Stomach (tissue), 9 donors: ENCODE data around the gene ATP11A. TPM values are rescaled to one million over a fixed set of nuclear protein-coding genes. Genes with fewer than 3 reads are reported as not detected.

Experiments used
- DNase-seq, 2 donors: peaks; one replicate each; pipeline versions ENCODE4 v3.0.0 to v3.0.0-alpha.2; 2013 to 2019
- H3K27ac ChIP-seq, 5 donors: fragments of 200-600 bp in 4 of 5; sonication (generic) in 4 of 5; one replicate each; pipeline ENCODE4 v1.5.1; 2013 to 2019; ENCODE audit warnings: mild to moderate bottlenecking in 1 of 5, moderate library complexity in 1 of 5
- H3K27me3 ChIP-seq, 3 donors: fragments of 200-600 bp; sonication (generic); one replicate each; pipeline ENCODE4 v1.5.1; 2017 to 2019; ENCODE audit warnings: mixed run types in 1 of 3
- H3K36me3 ChIP-seq, 4 donors: fragments of 200-600 bp; sonication (generic); 1 replicate in 3 of 4; 2 replicates in 1 of 4; pipeline ENCODE4 v1.5.1; 2016 to 2019
- H3K4me1 ChIP-seq, 4 donors: fragments of 200-600 bp; sonication (generic); one replicate each; pipeline ENCODE4 v1.5.1; 2016 to 2019
- H3K4me3 ChIP-seq, 4 donors: fragments of 200-600 bp; sonication (generic) in 3 of 4; one replicate each; pipeline ENCODE4 v1.5.1; 2016 to 2019; ENCODE audit warnings: mild to moderate bottlenecking in 1 of 4
- H3K9me3 ChIP-seq, 4 donors: fragments of 200-600 bp; sonication (generic); one replicate each; pipeline ENCODE4 v1.5.1; 2016 to 2019
- CTCF ChIP-seq, 7 experiments: fragments of 450-650 bp in 4 of 7; fragments of 200-600 bp in 3 of 7; sonication (generic) in 3 of 7; IDR thresholded peaks; one replicate each; pipeline ENCODE4 v1.5.1; 2016 to 2019; ENCODE audit warnings: antibody characterized with exemption in 7 of 7, control low read depth in 2 of 7, mild to moderate bottlenecking in 1 of 7
- EP300 ChIP-seq: sonication (generic); formaldehyde crosslinking; IDR thresholded peaks from one replicate; pipeline ENCODE4 v1.6.1; 2017; ENCODE audit warnings: antibody characterized with exemption
- POLR2A ChIP-seq, 4 donors: fragments of 450-650 bp; IDR thresholded peaks; one replicate each; pipeline ENCODE4 v1.6.1; 2016; ENCODE audit warnings: antibody characterized with exemption in 4 of 4, control low read depth in 2 of 4, mild to moderate bottlenecking in 1 of 4, moderate library complexity in 1 of 4
- POLR2AphosphoS5 ChIP-seq, 3 donors: sonication (generic); formaldehyde crosslinking; IDR thresholded peaks; one replicate each; pipeline ENCODE4 v1.6.1; 2016; ENCODE audit warnings: antibody characterized with exemption in 3 of 3
- WGBS, 5 donors: extraction: QIAGEN DNeasy Blood & Tissue Kit in 3 of 5; methylation state at CpG; one replicate each; pipeline versions ENCODE4 v1.1.5 to v1.1.7; 2013 to 2018; 5-methylcytosine and 5-hydroxymethylcytosine counted together
- intact Hi-C: fragments of 100-400 bp; cut with DNase I; formaldehyde crosslinking; loops from one replicate; pipeline ENCODE4 v1.15.1; 2023; ENCODE audit warnings: low total_unique reads
- polyA plus RNA-seq, 3 donors: library from polyadenylated mRNA; stranded (reverse); fragments of 200-250 nt; gene quantifications; one replicate each; pipeline ENCODE4 v1.2.3, GENCODE V29; 2013
- total RNA-seq, 5 donors: library from RNA; depleted of rRNA; stranded (reverse); fragments of >200 nt; gene quantifications; one replicate each; pipeline versions ENCODE4 v1.1.0 to v1.2.3, GENCODE V29; 2014 to 2016
- donor health status: healthy with polysubstance abuse.
- donor health status: Bipolar disorder and iron deficiency.
- donor health status: healthy.

Gene ATP11A
- total and polyA plus RNA-seq, 8 donors = 1.1 to 70.9 (median 12.3) TPM

GRCh38 chr13:112833551-112834257 lies 143.9 kb downstream of the ATP11A start:
- Histone ChIP-seq H3K4me1 (peaks cover 0 to 15% (median 8%) of the 10 kb centered on the region in 4 donors), H3K27ac (no peak overlapping the region), H3K27me3 (no peaks in the 10 kb centered on the region), H3K9me3 (no peaks in the 10 kb centered on the region), H3K4me3 (no peak overlapping the region), H3K36me3 (peaks cover 33 to 93% (median 90%) of the 10 kb centered on the region in 4 donors)
- intact Hi-C loops = no loop called here
- no peak for TF ChIP-seq CTCF (IDR thresholded peaks at IDR 0.05)
- no peak for DNase-seq
- WGBS, 5 donors = 92 to 96% (median 95%) methylated on average over 24 to 25 of the region's 25 CpGs

GRCh38 chr13:112835344-112835743 lies 145.5 kb downstream of the ATP11A start:
- intact Hi-C loops = no loop called here
- H3K27ac ChIP-seq = no peak overlapping the region
- TF ChIP-seq POLR2A (IDR thresholded peaks at IDR 0.05) (no peak), EP300 (no peak), POLR2AphosphoS5 (IDR thresholded peaks at IDR 0.05) (no peak), CTCF (IDR thresholded peaks at IDR 0.05) (no peak)
- H3K36me3 ChIP-seq = peaks cover 33 to 94% (median 93%) of the 10 kb centered on the region in 4 donors
- H3K4me3 ChIP-seq = no peak overlapping the region
- H3K27me3 ChIP-seq = no peaks in the 10 kb centered on the region
- no peak for DNase-seq
- peaks cover 0 to 2% (median under 1%) of the 10 kb centered on the region in 4 donors for H3K4me1 ChIP-seq
- 87 to 94% (median 90%) methylated on average over 16 of the region's 16 CpGs for WGBS, 5 donors
- H3K9me3 ChIP-seq = no peaks in the 10 kb centered on the region

GRCh38 chr13:112835796-112836195 lies 146.0 kb downstream of the ATP11A start:
- intact Hi-C loops = no loop called here
- Histone ChIP-seq H3K36me3 (peaks cover 33 to 96% (median 92%) of the 10 kb centered on the region in 4 donors), H3K9me3 (no peaks in the 10 kb centered on the region), H3K4me3 (no peak overlapping the region), H3K4me1 (no peaks in the 10 kb centered on the region), H3K27ac (no peak overlapping the region), H3K27me3 (no peaks in the 10 kb centered on the region)
- WGBS, 5 donors = 86 to 95% (median 93%) methylated on average over 9 to 10 of the region's 10 CpGs
- TF ChIP-seq POLR2AphosphoS5 (IDR thresholded peaks at IDR 0.05) = no peak
- no peak for DNase-seq

- DNase-seq = no peak
These were observed 147.1 kb downstream of the ATP11A start for GRCh38 chr13:112836940-112837339.

More at GRCh38 chr13:112836940-112837339, 147.1 kb downstream of the ATP11A start:
- intact Hi-C loops = no loop called here
- no peaks in the 10 kb centered on the region for H3K9me3 ChIP-seq
- H3K36me3 ChIP-seq = peaks cover 25 to 94% (median 90%) of the 10 kb centered on the region in 4 donors
- H3K4me1 ChIP-seq = no peaks in the 10 kb centered on the region
- H3K4me3 ChIP-seq = no peak overlapping the region
- 89 to 93% (median 89%) methylated on average over 9 to 12 of the region's 12 CpGs for WGBS, 5 donors
- no peak overlapping the region for H3K27ac ChIP-seq
- no peaks in the 10 kb centered on the region for H3K27me3 ChIP-seq
- TF ChIP-seq POLR2AphosphoS5 (IDR thresholded peaks at IDR 0.05) (no peak), EP300 (no peak), CTCF (IDR thresholded peaks at IDR 0.05) (no peak), POLR2A (IDR thresholded peaks at IDR 0.05) (no peak)
